ENCODE data around the gene KIR3DL2. TPM values are rescaled to one million over a fixed set of nuclear protein-coding genes. Genes with fewer than 3 reads are reported as not detected.
A peak's percentile ranks its signal among the peaks of the same experiment; 100 is the strongest.
"Not testable (repeated sequence)": the region's sequence is repeated elsewhere in the genome, so short reads cannot be mapped to it uniquely, and the experiment has no call there.

Gene KIR3DL2
- total and polyA plus RNA-seq, 10 donors: 0.13 to 2.7 (median 0.80) TPM

- intact Hi-C loops (cut with DNase I; ENCODE audit: low total_unique reads): no loop called here
- Histone ChIP-seq H3K27ac (peak within 1 kb of the TSS in 6 of 8 donors; percentile 23 to 83 (median 50)), H3K27me3 (replicated peaks in 1 of 7) (peaks cover 0 to 19% (median 0%) of the 10 kb centered on the region in 7 donors), H3K36me3 (no peaks in the 10 kb centered on the region), H3K4me3 (peak within 1 kb of the TSS in 4 of 8 donors; percentile 15 to 56 (median 19)), H3K4me1 (peaks cover 0 to 14% (median 0%) of the 10 kb centered on the region in 6 donors), H3K9me3 (no peaks in the 10 kb centered on the region)
- 42 to 54% (median 49%) methylated on average over 19 to 22 of the region's 22 CpGs for WGBS, 5 donors
- TF ChIP-seq POLR2AphosphoS5 (IDR thresholded peaks at IDR 0.05) (peak; percentile 39 to 59 (median 58)), POLR2A (IDR thresholded peaks at IDR 0.05) (no peak), CTCF (IDR thresholded peaks at IDR 0.05 in 8 of 11, conservative IDR thresholded peaks at IDR 0.05 in 3 of 11) (no peak)
- DNase-seq: peak; percentile 77
Measured at GRCh38 chr19:54905803-54906511, 55.7 kb downstream of the KIR3DL2 start, which contains the start of gene NCR1. TSS of gene NCR1 (plus strand) at chr19:54906148. CDS start at chr19:54906188, 40 bp downstream.

GRCh38 chr19:54906819-54907218 lies 56.6 kb downstream of the KIR3DL2 start:
- WGBS, 5 donors: 77 to 94% (median 90%) methylated on average over 7 of the region's 7 CpGs
- intact Hi-C loops (cut with DNase I; ENCODE audit: low total_unique reads): no loop called here
- peak overlapping the region in 4 of 8 donors; percentile 15 to 56 (median 19) for H3K4me3 ChIP-seq
- peaks cover 0 to 20% (median 0%) of the 10 kb centered on the region in 7 donors for H3K27me3 ChIP-seq (replicated peaks in 1 of 7)
- no peaks in the 10 kb centered on the region for H3K36me3 ChIP-seq
- no peak for TF ChIP-seq CTCF (IDR thresholded peaks at IDR 0.05 in 8 of 11, conservative IDR thresholded peaks at IDR 0.05 in 3 of 11)
- no peak for TF ChIP-seq POLR2AphosphoS5 (IDR thresholded peaks at IDR 0.05)
- TF ChIP-seq POLR2A (IDR thresholded peaks at IDR 0.05): no peak
- no peak for DNase-seq
- peak overlapping the region in 5 of 8 donors; percentile 23 to 83 (median 66) for H3K27ac ChIP-seq
- H3K4me1 ChIP-seq: peaks cover 0 to 8% (median 0%) of the 10 kb centered on the region in 6 donors
- H3K9me3 ChIP-seq: no peaks in the 10 kb centered on the region

- H3K36me3 ChIP-seq; intact Hi-C loops (cut with DNase I; ENCODE audit: low total_unique reads); H3K4me3 ChIP-seq; H3K27ac ChIP-seq; DNase-seq; H3K9me3 ChIP-seq; H3K4me1 ChIP-seq: not testable (repeated sequence)
- peaks cover 0 to 26% (median 0%) of the 10 kb centered on the region in 7 donors for H3K27me3 ChIP-seq (replicated peaks in 1 of 7)
- 69 to 81% (median 78%) methylated on average over 3 to 5 of the region's 5 CpGs for WGBS, 5 donors
Measured at GRCh38 chr19:54907899-54908298, 57.7 kb downstream of the KIR3DL2 start.

Small RNA genes within 50 kb of the gene (small RNA-seq; reads per million reads assigned to genes)
- 0 to 0.17 (median 0) reads per million in 4 donors for gene RNU6-222P

Other genes with a start within 250 kb of the KIR3DL2 start
- 100 to 1,000 TPM in 6 of 7 donors, 10 to 100 TPM in 1; 66.2 to 249 (median 166) TPM for gene LILRB1, start 220.0 kb upstream of the KIR3DL2 start, total RNA-seq
- 10 to 100 TPM; 23.5 to 56.4 (median 43.0) TPM for gene LILRB1, start 220.0 kb upstream of the KIR3DL2 start, polyA plus RNA-seq
- gene LILRB4, start 187.5 kb upstream of the KIR3DL2 start, total RNA-seq: 10 to 100 TPM; 16.4 to 40.3 (median 33.4) TPM
- 10 to 100 TPM; 11.2 to 16.6 (median 12.0) TPM for gene LILRB4, start 187.5 kb upstream of the KIR3DL2 start, polyA plus RNA-seq
- gene KIR3DL3, start 126.0 kb upstream of the KIR3DL2 start, total RNA-seq: not detected
- not detected for gene KIR3DL3, start 126.0 kb upstream of the KIR3DL2 start, polyA plus RNA-seq
- 1 to 10 TPM in 5 of 7 donors, under 1 TPM in 1, not detected in 1; 0.46 to 3.5 (median 1.6) TPM for gene KIR2DL3, start 111.9 kb upstream of the KIR3DL2 start, total RNA-seq
- gene KIR2DL3, start 111.9 kb upstream of the KIR3DL2 start, polyA plus RNA-seq: under 1 TPM; 0.07 to 0.15 (median 0.10) TPM
- gene KIR2DL1, start 80.7 kb upstream of the KIR3DL2 start, total RNA-seq: 1 to 10 TPM in 3 of 7 donors, under 1 TPM in 3, not detected in 1; 0.51 to 6.6 (median 1.0) TPM
- gene KIR2DL1, start 80.7 kb upstream of the KIR3DL2 start, polyA plus RNA-seq: under 1 TPM; 0.13 to 0.29 (median 0.20) TPM
- 1 to 10 TPM; 1.5 to 6.6 (median 3.7) TPM for gene KIR2DL4, start 46.8 kb upstream of the KIR3DL2 start, total RNA-seq
- 1 to 10 TPM in 1 of 3 donors, under 1 TPM in 2; 0.63 to 1.6 (median 0.65) TPM for gene KIR2DL4, start 46.8 kb upstream of the KIR3DL2 start, polyA plus RNA-seq
- gene KIR3DL1, start 34.0 kb upstream of the KIR3DL2 start, total RNA-seq: 1 to 10 TPM in 1 of 7 donors, under 1 TPM in 5, not detected in 1; 0.69 to 6.3 (median 0.90) TPM
- gene KIR3DL1, start 34.0 kb upstream of the KIR3DL2 start, polyA plus RNA-seq: under 1 TPM; 0.07 to 0.13 (median 0.12) TPM
- gene KIR2DS4, start 17.8 kb upstream of the KIR3DL2 start, total RNA-seq: 1 to 10 TPM in 5 of 7 donors, under 1 TPM in 2; 0.66 to 2.2 (median 1.0) TPM
- under 1 TPM in 2 of 3 donors, not detected in 1; 0.39 to 0.48 TPM for gene KIR2DS4, start 17.8 kb upstream of the KIR3DL2 start, polyA plus RNA-seq
- 10 to 100 TPM; 17.4 to 86.3 (median 32.8) TPM for gene FCAR, start 23.8 kb downstream of the KIR3DL2 start, total RNA-seq
- 1 to 10 TPM in 2 of 3 donors, under 1 TPM in 1; 0.59 to 3.7 (median 1.1) TPM for gene FCAR, start 23.8 kb downstream of the KIR3DL2 start, polyA plus RNA-seq
- gene NCR1, start 55.7 kb downstream of the KIR3DL2 start, total RNA-seq: 10 to 100 TPM in 5 of 7 donors, 1 to 10 TPM in 2; 8.2 to 16.7 (median 11.8) TPM
- 1 to 10 TPM in 1 of 3 donors, under 1 TPM in 2; 0.33 to 1.3 (median 0.50) TPM for gene NCR1, start 55.7 kb downstream of the KIR3DL2 start, polyA plus RNA-seq
- 1 to 10 TPM in 1 of 7 donors, under 1 TPM in 6; 0.09 to 1.3 (median 0.36) TPM for gene NLRP7, start 97.1 kb downstream of the KIR3DL2 start, total RNA-seq
- under 1 TPM; 0.09 to 0.11 (median 0.10) TPM for gene NLRP7, start 97.1 kb downstream of the KIR3DL2 start, polyA plus RNA-seq
- 10 to 100 TPM in 2 of 7 donors, 1 to 10 TPM in 5; 5.1 to 21.2 (median 7.6) TPM for gene NLRP2, start 115.9 kb downstream of the KIR3DL2 start, total RNA-seq
- gene NLRP2, start 115.9 kb downstream of the KIR3DL2 start, polyA plus RNA-seq: 10 to 100 TPM in 1 of 3 donors, 1 to 10 TPM in 2; 2.0 to 16.1 (median 3.8) TPM
- 1 to 10 TPM; 1.3 to 3.8 (median 1.7) TPM for gene GP6, start 187.8 kb downstream of the KIR3DL2 start, total RNA-seq
- under 1 TPM; 0.09 to 0.41 (median 0.35) TPM for gene GP6, start 187.8 kb downstream of the KIR3DL2 start, polyA plus RNA-seq
- gene RDH13, start 212.7 kb downstream of the KIR3DL2 start, total RNA-seq: 10 to 100 TPM; 15.3 to 31.5 (median 17.9) TPM
- 10 to 100 TPM in 1 of 3 donors, 1 to 10 TPM in 2; 4.6 to 13.5 (median 7.6) TPM for gene RDH13, start 212.7 kb downstream of the KIR3DL2 start, polyA plus RNA-seq
- gene EPS8L1, start 225.4 kb downstream of the KIR3DL2 start, total RNA-seq: 1 to 10 TPM in 5 of 7 donors, under 1 TPM in 1, not detected in 1; 0.37 to 3.4 (median 2.2) TPM
- 1 to 10 TPM; 5.2 to 5.3 (median 5.3) TPM for gene EPS8L1, start 225.4 kb downstream of the KIR3DL2 start, polyA plus RNA-seq